Upper lobe of left lung (tissue), 6 donors: ENCODE measurements around the gene KLHL11. TPM values are rescaled to one million over a fixed set of nuclear protein-coding genes. Genes with fewer than 3 reads are reported as not detected.

Source experiments
- ATAC-seq, 2 donors: fragments of 200-7000 bp; cut with Tn5 transposase; one replicate each; pipeline ENCODE4 v1.9.1; 2022; ENCODE audit warnings: mild to moderate bottlenecking in 2 of 2, moderate library complexity in 2 of 2; ENCODE audit not compliant: low FRiP score in 2 of 2
- DNase-seq, 2 donors: peaks; one replicate each; pipeline ENCODE4 v3.0.0-alpha.2; 2019 to 2020
- H3K27ac ChIP-seq, 4 donors: fragments of 200-600 bp; sonication (generic); one replicate each; pipeline ENCODE4 v1.5.1; 2016 to 2019
- H3K27me3 ChIP-seq, 4 donors: fragments of 200-600 bp; sonication (generic); one replicate each; pipeline ENCODE4 v1.5.1; 2017 to 2019
- H3K36me3 ChIP-seq, 4 donors: fragments of 200-600 bp; sonication (generic); one replicate each; pipeline ENCODE4 v1.5.1; 2016 to 2019
- H3K4me1 ChIP-seq, 4 donors: fragments of 200-600 bp; sonication (generic); one replicate each; pipeline ENCODE4 v1.5.1; 2018 to 2019
- H3K4me3 ChIP-seq, 4 donors: fragments of 200-600 bp; sonication (generic); one replicate each; pipeline ENCODE4 v1.5.1; 2017 to 2019; ENCODE audit warnings: mild to moderate bottlenecking in 2 of 4, moderate library complexity in 1 of 4
- H3K9me3 ChIP-seq, 4 donors: fragments of 200-600 bp; sonication (generic); one replicate each; pipeline ENCODE4 v1.5.1; 2018 to 2019
- EP300 ChIP-seq, 4 donors: sonication (generic); formaldehyde crosslinking; IDR thresholded peaks; one replicate each; pipeline ENCODE4 v1.5.1; 2017; ENCODE audit warnings: antibody characterized with exemption in 4 of 4, control low read depth in 2 of 4
- POLR2A ChIP-seq, 4 donors: fragments of 450-650 bp; IDR thresholded peaks; one replicate each; pipeline ENCODE4 v1.5.1; 2016 to 2017; ENCODE audit warnings: antibody characterized with exemption in 4 of 4, mild to moderate bottlenecking in 2 of 4
- POLR2AphosphoS5 ChIP-seq, 2 donors: sonication (generic); formaldehyde crosslinking; IDR thresholded peaks; one replicate each; pipeline ENCODE4 v1.5.1; 2017; ENCODE audit warnings: antibody characterized with exemption in 2 of 2
- WGBS, 2 donors: methylation state at CpG; one replicate each; pipeline ENCODE4 v1.1.5; 2017 to 2018; 5-methylcytosine and 5-hydroxymethylcytosine counted together
- total RNA-seq, 6 donors: library from RNA; depleted of rRNA in 4 of 6; stranded (reverse); fragments of >200 nt in 4 of 6; gene quantifications; one replicate each; pipeline versions ENCODE4 v1.1.0 to v1.2.1, GENCODE V29; 2016 to 2021
- TF ChIP-seq, protein P1 (sequence below), 6 experiments: fragments of 450-650 bp in 4 of 6; fragments of 200-600 bp in 2 of 6; sonication (generic) in 2 of 6; IDR thresholded peaks; one replicate each; pipeline ENCODE4 v1.5.1; 2016 to 2019; ENCODE audit warnings: antibody characterized with exemption in 6 of 6
- donor health status: DM: no; HTN: no; CAD: no; lungs with moderate emphysema.
- donor health status: DM: no; HTN: yes; CAD: no; lungs with severe emphysema.

The KLHL11 gene
- total RNA-seq, 6 donors from 2014 or later, result 13.3 to 25.2 (median 15.5) TPM

DNA sequence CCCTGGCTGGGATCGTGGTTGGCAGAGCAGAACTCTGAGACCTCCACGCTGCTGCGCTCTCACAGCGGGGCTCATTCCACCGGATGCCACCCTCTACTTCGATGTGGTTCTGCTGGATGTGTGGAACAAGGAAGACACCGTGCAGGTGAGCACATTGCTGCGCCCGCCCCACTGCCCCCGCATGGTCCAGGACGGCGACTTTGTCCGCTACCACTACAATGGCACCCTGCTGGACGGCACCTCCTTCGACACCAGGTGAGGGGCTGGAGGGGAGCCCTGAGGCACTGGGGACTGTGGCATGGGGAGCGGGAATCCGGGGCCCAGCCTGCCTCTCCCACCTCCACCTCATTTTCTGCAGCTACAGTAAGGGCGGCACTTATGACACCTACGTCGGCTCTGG lies 47.2 kb downstream of the KLHL11 start:
- DNase-seq (no peak), ATAC-seq (no peak)
- 94 to 97% methylated on average over 20 of the region's 20 CpGs for WGBS, 2 donors
- no peaks in the 10 kb centered on the region for H3K27me3 ChIP-seq
- no peak overlapping the region for H3K4me3 ChIP-seq
- TF ChIP-seq EP300 (IDR thresholded peaks at IDR 0.05), result no peak
- no peak for TF ChIP-seq POLR2A (IDR thresholded peaks at IDR 0.05)
- TF ChIP-seq, protein P1, sequence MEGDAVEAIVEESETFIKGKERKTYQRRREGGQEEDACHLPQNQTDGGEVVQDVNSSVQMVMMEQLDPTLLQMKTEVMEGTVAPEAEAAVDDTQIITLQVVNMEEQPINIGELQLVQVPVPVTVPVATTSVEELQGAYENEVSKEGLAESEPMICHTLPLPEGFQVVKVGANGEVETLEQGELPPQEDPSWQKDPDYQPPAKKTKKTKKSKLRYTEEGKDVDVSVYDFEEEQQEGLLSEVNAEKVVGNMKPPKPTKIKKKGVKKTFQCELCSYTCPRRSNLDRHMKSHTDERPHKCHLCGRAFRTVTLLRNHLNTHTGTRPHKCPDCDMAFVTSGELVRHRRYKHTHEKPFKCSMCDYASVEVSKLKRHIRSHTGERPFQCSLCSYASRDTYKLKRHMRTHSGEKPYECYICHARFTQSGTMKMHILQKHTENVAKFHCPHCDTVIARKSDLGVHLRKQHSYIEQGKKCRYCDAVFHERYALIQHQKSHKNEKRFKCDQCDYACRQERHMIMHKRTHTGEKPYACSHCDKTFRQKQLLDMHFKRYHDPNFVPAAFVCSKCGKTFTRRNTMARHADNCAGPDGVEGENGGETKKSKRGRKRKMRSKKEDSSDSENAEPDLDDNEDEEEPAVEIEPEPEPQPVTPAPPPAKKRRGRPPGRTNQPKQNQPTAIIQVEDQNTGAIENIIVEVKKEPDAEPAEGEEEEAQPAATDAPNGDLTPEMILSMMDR (IDR thresholded peaks at IDR 0.05), result no peak
- H3K36me3 ChIP-seq, result no peaks in the 10 kb centered on the region
- H3K27ac ChIP-seq, result no peak overlapping the region
- H3K9me3 ChIP-seq, result no peaks in the 10 kb centered on the region
- peaks cover under 1 to 3% (median 3%) of the 10 kb centered on the region in 4 donors for H3K4me1 ChIP-seq

DNA sequence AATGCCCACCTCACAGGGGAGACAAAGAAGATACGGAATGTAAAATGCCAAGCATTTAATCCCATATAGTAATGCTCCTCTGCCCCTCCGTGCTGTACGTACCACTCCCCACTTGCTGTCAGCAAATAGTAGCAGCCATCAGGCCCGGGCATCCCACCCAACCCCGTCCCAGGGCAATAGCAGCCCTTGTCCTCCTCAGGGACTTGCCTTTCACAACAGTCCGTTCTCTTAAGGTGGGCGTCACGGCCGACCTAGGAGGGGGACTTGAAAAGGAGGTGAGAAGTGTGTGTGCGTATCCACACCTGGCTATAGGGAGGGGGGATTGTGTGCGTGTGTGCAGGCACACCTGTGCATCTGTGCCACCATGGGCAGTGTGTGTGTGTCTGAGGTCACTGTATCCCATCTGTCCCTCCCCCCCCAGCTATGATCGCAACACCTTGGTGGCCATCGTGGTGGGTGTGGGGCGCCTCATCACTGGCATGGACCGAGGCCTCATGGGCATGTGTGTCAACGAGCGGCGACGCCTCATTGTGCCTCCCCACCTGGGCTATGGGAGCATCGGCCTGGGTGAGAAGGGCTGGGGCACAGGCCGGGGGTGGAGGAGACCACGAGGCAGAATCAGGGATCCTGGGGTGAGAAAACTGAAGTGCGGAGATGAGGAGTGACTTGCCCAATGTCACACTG lies 48.4 kb downstream of the KLHL11 start:
- DNase-seq (no peak), ATAC-seq (no peak)
- Histone ChIP-seq H3K36me3 (no peaks in the 10 kb centered on the region), H3K4me1 (peaks cover 12 to 16% (median 14%) of the 10 kb centered on the region in 4 donors), H3K27ac (no peak overlapping the region), H3K9me3 (no peaks in the 10 kb centered on the region), H3K4me3 (no peak overlapping the region), H3K27me3 (peaks cover 0 to 5% (median 0%) of the 10 kb centered on the region in 4 donors)
- TF ChIP-seq, protein P1 (IDR thresholded peaks at IDR 0.05), result no peak
- TF ChIP-seq POLR2A (IDR thresholded peaks at IDR 0.05) (no peak), EP300 (IDR thresholded peaks at IDR 0.05) (no peak)
- 95 to 96% methylated on average over 15 to 20 of the region's 23 CpGs for WGBS, 2 donors

DNA sequence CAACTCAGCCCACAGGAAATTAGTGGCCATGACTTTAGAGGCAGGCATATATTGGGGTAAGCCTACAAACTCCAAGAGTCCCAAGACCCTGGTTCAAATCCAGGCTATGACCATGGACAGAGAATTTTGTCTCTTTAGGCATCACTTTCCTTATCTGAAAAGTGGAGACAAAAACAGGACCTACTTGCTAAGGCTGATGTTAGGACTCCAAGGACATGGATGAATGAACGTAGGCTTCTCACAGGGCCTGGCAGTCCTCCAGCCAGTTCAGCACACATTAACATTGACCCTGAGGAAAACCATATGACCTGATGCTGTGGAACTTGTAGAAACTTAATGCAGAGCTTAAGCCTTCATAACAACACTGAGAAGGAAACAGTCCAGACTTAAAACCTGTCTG lies 51.0 kb downstream of the KLHL11 start:
- no peak for TF ChIP-seq POLR2AphosphoS5 (IDR thresholded peaks at IDR 0.05)
- TF ChIP-seq EP300 (IDR thresholded peaks at IDR 0.05), result no peak
- no peak for TF ChIP-seq POLR2A (IDR thresholded peaks at IDR 0.05)
- TF ChIP-seq, protein P1 (IDR thresholded peaks at IDR 0.05), result no peak
- no peak for DNase-seq

DNA sequence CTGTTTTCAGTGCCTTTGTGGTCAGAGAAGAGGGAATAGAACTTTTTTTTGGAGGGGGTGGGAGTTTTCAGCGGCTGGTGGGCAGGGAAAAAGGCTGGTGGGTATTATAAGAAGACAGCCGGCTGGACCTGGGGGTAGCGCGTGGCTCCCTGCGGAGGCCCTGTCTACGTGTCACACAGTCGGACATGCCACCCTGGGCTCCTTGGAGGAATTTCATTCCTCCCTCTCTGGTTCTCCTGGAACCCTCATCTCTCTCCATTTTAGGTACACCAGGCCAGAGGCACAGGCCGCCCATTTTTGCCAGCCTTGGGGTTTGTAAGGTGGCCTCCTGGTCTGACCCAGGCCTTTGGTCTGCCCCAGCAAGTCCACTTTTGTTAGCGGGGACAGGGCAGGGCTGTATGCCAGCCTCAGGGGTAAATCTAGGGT lies 51.5 kb downstream of the KLHL11 start:
- peak overlapping the region in 2 of 4 donors; percentile 59 to 81 for H3K27ac ChIP-seq
- no peaks in the 10 kb centered on the region for H3K36me3 ChIP-seq
- WGBS, 2 donors, result 85 to 89% methylated on average over 9 of the region's 9 CpGs
- no peaks in the 10 kb centered on the region for H3K9me3 ChIP-seq
- H3K27me3 ChIP-seq, result peaks cover 0 to 6% (median 0%) of the 10 kb centered on the region in 4 donors
- TF ChIP-seq POLR2A (IDR thresholded peaks at IDR 0.05), result no peak
- TF ChIP-seq, protein P1 (IDR thresholded peaks at IDR 0.05), result no peak
- no peak for TF ChIP-seq POLR2AphosphoS5 (IDR thresholded peaks at IDR 0.05)
- TF ChIP-seq EP300 (IDR thresholded peaks at IDR 0.05), result no peak
- H3K4me3 ChIP-seq, result peak overlapping the region in 2 of 4 donors; percentile 62 to 88
- ATAC-seq, result no peak
- no peak for DNase-seq
- H3K4me1 ChIP-seq, result peaks cover 29 to 35% (median 32%) of the 10 kb centered on the region in 4 donors

More for the DNA sequence above, 51.0 kb downstream of the KLHL11 start:
- no peak overlapping the region for H3K27ac ChIP-seq
- no peak for ATAC-seq
- H3K9me3 ChIP-seq, result no peaks in the 10 kb centered on the region
- H3K4me3 ChIP-seq, result no peak overlapping the region
- no peaks in the 10 kb centered on the region for H3K36me3 ChIP-seq
- WGBS, 2 donors, result 53 to 55% methylated on average over 1 of the region's 1 CpG
- peaks cover 29 to 35% (median 32%) of the 10 kb centered on the region in 4 donors for H3K4me1 ChIP-seq
- peaks cover 0 to 6% (median 0%) of the 10 kb centered on the region in 4 donors for H3K27me3 ChIP-seq
